K562 (cell line): ENCODE results near the gene AKR1C4. TPM values are rescaled to one million over a fixed set of nuclear protein-coding genes. Genes with fewer than 3 reads are reported as not detected.

Experiments
- ATAC-seq: fragments of 200-7000 bp; cut with Tn5 transposase; 3 replicates; pipeline ENCODE4 v1.9.1; 2020; ENCODE audit warnings: moderate library complexity
- BruUV-seq: library from RNA; stranded (reverse); fragments of 400-500 nt; replicated peaks from 2 replicates; lab custom pipeline; 2021; lab: Mats Ljungman, UMichigan
- CTCF ChIA-PET: fragments of 300-600 bp; formaldehyde crosslinking; extraction: SDS; loops from one replicate; lab custom pipeline; 2021; ENCODE audit warnings: low intra/inter-chr PET ratio; lab: Yijun Ruan, JAX
- POLR2A ChIA-PET: fragments of 300-600, 350-650 bp; sonication (Branson Sonifier 250); formaldehyde crosslinking; extraction: SDS; loops from one replicate; lab custom pipeline; 2021; ENCODE audit warnings: antibody characterized with exemption, inconsistent platforms; lab: Yijun Ruan, JAX
- DNase-seq, 4 experiments: peaks; one replicate each; pipeline versions ENCODE4 v3.0.0 to v3.0.0-alpha.2; 2011 to 2018; ENCODE audit warnings: low spot score in 3 of 4, mixed read lengths in 3 of 4; ENCODE audit errors: extremely low read depth in 1 of 4
- FAIRE-seq: peaks from 2 replicates; lab custom pipeline; 2011; peaks lifted over from hg19 to GRCh38; lab: Jason Lieb, UNC
- H2AFZ ChIP-seq: 2 replicates; pipeline ENCODE4 v1.6.0; 2011; ENCODE audit warnings: low read depth, low read length, control low read depth, inconsistent platforms
- H3K27ac ChIP-seq: fragments of 200-600 bp; 3 replicates; pipeline ENCODE4 v1.8.0; 2011; ENCODE audit warnings: low read depth, mild to moderate bottlenecking, control low read depth, inconsistent platforms, low read length, moderate library complexity, mixed read lengths; ENCODE audit errors: extremely low read depth
- H3K27me3 ChIP-seq, 2 experiments: fragments of 300-600 bp in 1 of 2; 2 replicates in 1 of 2; 3 replicates in 1 of 2; pipeline versions ENCODE4 v1.6.0 to v1.8.0; 2011; ENCODE audit warnings: inconsistent platforms in 2 of 2, low read length in 2 of 2, mild to moderate bottlenecking in 1 of 2, mixed read lengths in 1 of 2, moderate library complexity in 1 of 2; ENCODE audit not compliant: control insufficient read depth in 2 of 2, insufficient read depth in 2 of 2
- H3K36me3 ChIP-seq: fragments of 300-600 bp; 3 replicates; pipeline ENCODE4 v1.8.0; 2011; ENCODE audit warnings: mild to moderate bottlenecking, low read length, inconsistent platforms; ENCODE audit not compliant: control insufficient read depth, insufficient read depth
- H3K4me1 ChIP-seq, 2 experiments: fragments of 200-600 bp in 1 of 2; replicated peaks in 1 of 2; 2 replicates in 1 of 2; 3 replicates in 1 of 2; pipeline versions ENCODE4 v1.5.1 to v1.8.0; 2011; ENCODE audit warnings: inconsistent platforms in 2 of 2, low read length in 2 of 2, mild to moderate bottlenecking in 1 of 2, mixed read lengths in 1 of 2, moderate library complexity in 1 of 2; ENCODE audit not compliant: control insufficient read depth in 2 of 2, insufficient read depth in 2 of 2
- H3K4me2 ChIP-seq: 2 replicates; pipeline ENCODE4 v1.6.1; 2011; ENCODE audit warnings: low read length, control low read depth, inconsistent platforms, mixed read lengths; ENCODE audit not compliant: insufficient read depth
- H3K4me3 ChIP-seq: fragments of 200-600 bp; sonication (generic), shearing (Covaris generic); 2 replicates; pipeline ENCODE4 v1.5.1; 2016; ENCODE audit warnings: control low read depth, inconsistent platforms
- H3K79me2 ChIP-seq: fragments of 200-600 bp; 3 replicates; pipeline ENCODE4 v1.8.0; 2011; ENCODE audit warnings: low read length, inconsistent platforms; ENCODE audit not compliant: control insufficient read depth, insufficient read depth
- H3K9ac ChIP-seq, 2 experiments: 2 replicates each; pipeline versions ENCODE4 v1.6.0 to v1.6.1; 2011; ENCODE audit warnings: low read depth in 2 of 2, low read length in 2 of 2, control low read depth in 1 of 2, inconsistent platforms in 1 of 2, mild to moderate bottlenecking in 1 of 2, mixed read lengths in 1 of 2; ENCODE audit not compliant: insufficient read depth in 1 of 2
- H3K9me1 ChIP-seq: one replicate; pipeline ENCODE4 v1.6.0; 2011; ENCODE audit warnings: inconsistent platforms, mild to moderate bottlenecking, low read length, moderate library complexity; ENCODE audit not compliant: control insufficient read depth, insufficient read depth
- H3K9me3 ChIP-seq: replicated peaks from 2 replicates; pipeline ENCODE4 v1.5.1; 2011; ENCODE audit warnings: low read depth, low read length, inconsistent platforms; ENCODE audit not compliant: control insufficient read depth, insufficient read depth
- H4K20me1 ChIP-seq: replicated peaks from 2 replicates; pipeline ENCODE4 v1.6.1; 2011; ENCODE audit warnings: low read length, inconsistent platforms, mixed read lengths; ENCODE audit not compliant: control insufficient read depth, insufficient read depth
- HNRNPH1 ChIP-seq: fragments of 200-400 bp; formaldehyde crosslinking; optimal IDR thresholded peaks from 2 replicates; pipeline ENCODE3; 2017; ENCODE audit warnings: low read depth, mild to moderate bottlenecking, low read length, moderate library complexity
- HNRNPLL ChIP-seq: fragments of 200-400 bp; formaldehyde crosslinking; IDR thresholded peaks from 2 replicates; pipeline ENCODE4 v1.6.1; 2017; ENCODE audit warnings: low read length, low read depth, mild to moderate bottlenecking; ENCODE audit not compliant: poor library complexity, severe bottlenecking
- L3MBTL2 ChIP-seq: fragments of 450-650 bp; IDR thresholded peaks from 2 replicates; pipeline ENCODE4 v1.6.1; 2016; ENCODE audit warnings: mild to moderate bottlenecking, moderate library complexity
- LEF1 ChIP-seq: fragments of 450-650 bp; IDR thresholded peaks from 2 replicates; pipeline ENCODE4 v1.6.1; 2016; ENCODE audit warnings: mild to moderate bottlenecking
- MECOM ChIP-seq: fragments of 250-450 bp; sonication (Bioruptor Pico); IDR thresholded peaks from 2 replicates; pipeline ENCODE4 v1.8.0; 2022; ENCODE audit warnings: inconsistent platforms
- MIER1 ChIP-seq: fragments of 450-650 bp; IDR thresholded peaks from 2 replicates; pipeline ENCODE4 v1.6.1; 2016; ENCODE audit warnings: antibody characterized with exemption, mild to moderate bottlenecking, low read depth
- NFRKB ChIP-seq: fragments of 450-650 bp; IDR thresholded peaks from 2 replicates; pipeline ENCODE4 v1.6.1; 2016; ENCODE audit warnings: low read depth
- NR2F6 ChIP-seq: fragments of 450-650 bp; formaldehyde crosslinking; IDR thresholded peaks from 2 replicates; pipeline ENCODE4 v1.4.0; 2020; ENCODE audit warnings: mild to moderate bottlenecking
- RBM22 ChIP-seq: fragments of 200-400 bp; formaldehyde crosslinking; IDR thresholded peaks from 2 replicates; pipeline ENCODE4 v1.6.1; 2018; ENCODE audit warnings: low read length, low read depth; ENCODE audit not compliant: poor library complexity, severe bottlenecking
- SMARCA5 ChIP-seq: fragments of 450-650 bp; IDR thresholded peaks from 2 replicates; pipeline ENCODE4 v1.6.1; 2016
- TBP ChIP-seq: optimal IDR thresholded peaks from 2 replicates; pipeline ENCODE3; 2011; ENCODE audit warnings: low read depth, low read length, improper control_type of control experiment
- TEAD4 ChIP-seq, 2 experiments: sonication (generic) in 1 of 2; formaldehyde crosslinking in 1 of 2; IDR thresholded peaks; 2 replicates each; pipeline versions ENCODE4 v1.6.1 to v1.8.0; 2012 to 2022; ENCODE audit warnings: borderline replicate concordance in 1 of 2, inconsistent platforms in 1 of 2, low read length in 1 of 2, mild to moderate bottlenecking in 1 of 2, missing genetic modification reagents in 1 of 2
- USF2 ChIP-seq: sonication (generic); formaldehyde crosslinking; IDR thresholded peaks from 2 replicates; pipeline ENCODE4 v1.5.0; 2020; ENCODE audit warnings: missing genetic modification reagents
- ZBTB9 ChIP-seq: fragments of 450-650 bp; formaldehyde crosslinking; IDR thresholded peaks from 2 replicates; pipeline ENCODE4 v1.4.0; 2020; ENCODE audit warnings: mild to moderate bottlenecking, moderate library complexity
- ZNF197 ChIP-seq: fragments of 200-800 bp; sonication (Bioruptor generic); IDR thresholded peaks from 2 replicates; pipeline ENCODE4 v1.6.1; 2016; ENCODE audit warnings: low read depth, missing genetic modification characterization, missing compliant biosample characterization
- ZNF740 ChIP-seq, 3 experiments: fragments of 200-800 bp in 1 of 3; sonication (Bioruptor generic) in 1 of 3; sonication (generic) in 1 of 3; formaldehyde crosslinking in 1 of 3; IDR thresholded peaks; 2 replicates each; pipeline versions ENCODE4 v1.6.1 to v1.8.0; 2016 to 2022; ENCODE audit warnings: mild to moderate bottlenecking in 2 of 3, missing compliant biosample characterization in 2 of 3, missing genetic modification characterization in 2 of 3, missing genetic modification reagents in 1 of 3
- WGBS: fragments of 100-300 bp; shearing (Covaris generic); methylation state at CpG from one replicate; pipeline ENCODE4 v1.1.6; 2016; ENCODE audit warnings: low coverage, mixed read lengths; ENCODE audit not compliant: insufficient coverage; ENCODE audit errors: missing lambda C conversion rate; 5-methylcytosine and 5-hydroxymethylcytosine counted together
- in situ Hi-C: fragments of 300-500 bp; cut with MboI; formaldehyde crosslinking; loops from 4 replicates; pipeline ENCODE4 v1.15.0; 2018; ENCODE audit warnings: inconsistent platforms, mixed read lengths
- intact Hi-C: fragments of 100-400 bp; cut with micrococcal nuclease; formaldehyde crosslinking; loops from 2 replicates; pipeline ENCODE4 v1.14.2; 2022
- polyA plus RNA-seq, 8 experiments: library from polyadenylated mRNA; depleted of rRNA in 4 of 8; stranded (reverse) in 5 of 8; unstranded in 3 of 8; fragments of >200 nt; fragmentation: Nextera tagmentation in 2 of 8; fragmentation: Illumina TruSeq in 1 of 8; extraction: Ambion mirVana in 2 of 8; extraction: Trizol in 1 of 8; gene quantifications; 2 replicates each; pipeline versions ENCODE4 v1.2.1 to v1.2.3, GENCODE V29; 2011 to 2014; ENCODE audit warnings: inconsistent platforms in 1 of 8, missing spikeins in 1 of 8
- total RNA-seq, 7 experiments: library from RNA; depleted of rRNA in 6 of 7; stranded (reverse); fragments of >200 nt in 6 of 7; fragmentation: Illumina TruSeq in 2 of 7; extraction: Trizol in 2 of 7; gene quantifications; 2 replicates each; pipeline versions ENCODE4 v1.2.1 to v1.2.3, GENCODE V29; 2011 to 2021; ENCODE audit warnings: low replicate concordance in 1 of 7

AKR1C4 gene
- total and polyA plus RNA-seq, 9 of the 15 experiments (the other 6 are each of a cell fraction or from before 2014, with no cell fraction given): 0.13 TPM; not detected in 8

- BruUV-seq: no TSS peak
- in situ Hi-C loops: no loop called here
- H3K27ac ChIP-seq: no peak overlapping the region
- ChIA-PET CTCF (no interaction called here), POLR2A (no interaction called here)
- DNase-seq: no peak
- H2AFZ ChIP-seq: no peak overlapping the region
- FAIRE-seq: no peak
- TF ChIP-seq SMARCA5 (no peak), TBP (no peak), L3MBTL2 (no peak), LEF1 (no peak), MIER1 (no peak), MECOM (CRISPR knock-in tag) (no peak), ZNF197 (no peak), NFRKB (no peak), ZBTB9 (CRISPR knock-in tag) (no peak), HNRNPLL (no peak), USF2 (CRISPR knock-in tag) (no peak), HNRNPH1 (no peak), RBM22 (no peak), TEAD4 (IDR thresholded peaks at IDR 0.05; ENCODE audit: low read length) (no peak), TEAD4 (CRISPR knock-in tag; IDR thresholded peaks at IDR 0.05; ENCODE audit: borderline replicate concordance) (no peak), ZNF740 (CRISPR knock-in tag; IDR thresholded peaks at IDR 0.05) (no peak), ZNF740 (tag; IDR thresholded peaks at IDR 0.05) (no peak), NR2F6 (CRISPR knock-in tag) (no peak)
- no peak overlapping the region for H3K4me3 ChIP-seq
- no peaks in the 10 kb centered on the region for H4K20me1 ChIP-seq
- 6% methylated on average over 1 of the region's 1 CpG for WGBS
- H3K9ac ChIP-seq: no peak overlapping the region
- no peak for ATAC-seq
- H3K27me3 ChIP-seq: peaks cover 0 to 2% of the 10 kb centered on the region in 2 experiments; a peak in 1 of 5 replicates
- intact Hi-C loops: no loop called here
- H3K9me3 ChIP-seq: no peaks in the 10 kb centered on the region
- H3K4me1 ChIP-seq: no peaks in the 10 kb centered on the region
- H3K36me3 ChIP-seq: no peaks in the 10 kb centered on the region
- no peaks in the 10 kb centered on the region for H3K9me1 ChIP-seq
- no peak overlapping the region for H3K4me2 ChIP-seq
- no peaks in the 10 kb centered on the region for H3K79me2 ChIP-seq
These were observed 45.9 kb downstream of the AKR1C4 start for GRCh38 chr10:5242585-5242984.
